Activated naive CD4-positive, alpha-beta T cell treated with anti-CD3 and anti-CD28 coated beads, Interleukin-2, amount 50 U/mL, for 16 hours (primary cell): ENCODE results near the gene SLCO3A1.
A peak's percentile ranks its signal among the peaks of the same experiment; 100 is the strongest.

ENCODE experiments used
- DNase-seq: peaks from one replicate; pipeline ENCODE4 v3.0.0-alpha.2; 2020

Gene SLCO3A1

DNA sequence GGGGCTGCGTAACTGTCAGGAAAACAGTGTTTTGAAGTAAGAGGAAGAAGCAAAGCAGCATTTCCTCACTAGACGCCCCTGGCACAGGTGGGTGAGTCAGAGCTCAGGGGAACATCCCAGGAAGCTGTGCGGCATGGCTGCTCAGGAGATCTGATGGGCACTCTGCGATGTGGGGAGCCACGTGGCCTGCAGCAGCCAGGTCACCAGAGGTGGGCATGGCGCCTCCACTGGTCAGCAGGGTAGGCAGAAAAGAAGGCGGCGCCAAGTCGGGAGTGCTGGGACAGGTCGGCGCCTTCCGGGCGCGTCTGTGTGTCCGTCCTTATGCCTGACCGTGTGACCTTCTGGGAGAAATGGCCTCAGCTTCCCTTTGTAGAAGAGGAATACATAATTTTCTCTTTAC, 290.3 kb downstream of the SLCO3A1 start:
- DNase-seq = no peak

- DNase-seq = no peak
Measured at GRCh38 chr15:92146511-92147150, 293.1 kb downstream of the SLCO3A1 start.

- no peak for DNase-seq
Measured at GRCh38 chr15:92149029-92149428, 295.5 kb downstream of the SLCO3A1 start.

DNA sequence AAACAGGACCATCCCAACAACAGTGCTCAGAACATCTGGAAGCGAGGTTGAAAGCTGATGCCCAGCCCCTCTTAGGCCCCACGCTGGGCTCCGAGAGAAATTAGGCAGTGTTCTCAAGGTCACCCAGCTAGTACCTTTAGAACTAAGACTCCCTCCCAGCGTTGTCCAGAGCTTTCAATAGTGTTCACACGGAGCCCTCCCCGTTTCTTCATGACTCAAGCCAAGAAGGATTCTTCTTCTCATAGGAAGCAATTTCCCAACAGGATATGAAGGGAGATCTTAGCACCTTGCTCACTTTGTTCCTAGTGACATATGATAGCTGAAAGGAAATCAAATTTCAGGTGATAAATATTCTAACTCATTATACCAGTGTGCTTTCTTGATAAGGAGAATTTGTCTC, 296.0 kb downstream of the SLCO3A1 start:
- no peak for DNase-seq

- no peak for DNase-seq
Measured at GRCh38 chr15:92151168-92151567, 297.7 kb downstream of the SLCO3A1 start.

- no peak for DNase-seq
Measured at GRCh38 chr15:92151741-92152140, 298.2 kb downstream of the SLCO3A1 start.

GRCh38 chr15:92152983-92153382, 299.5 kb downstream of the SLCO3A1 start:
- no peak for DNase-seq

DNA sequence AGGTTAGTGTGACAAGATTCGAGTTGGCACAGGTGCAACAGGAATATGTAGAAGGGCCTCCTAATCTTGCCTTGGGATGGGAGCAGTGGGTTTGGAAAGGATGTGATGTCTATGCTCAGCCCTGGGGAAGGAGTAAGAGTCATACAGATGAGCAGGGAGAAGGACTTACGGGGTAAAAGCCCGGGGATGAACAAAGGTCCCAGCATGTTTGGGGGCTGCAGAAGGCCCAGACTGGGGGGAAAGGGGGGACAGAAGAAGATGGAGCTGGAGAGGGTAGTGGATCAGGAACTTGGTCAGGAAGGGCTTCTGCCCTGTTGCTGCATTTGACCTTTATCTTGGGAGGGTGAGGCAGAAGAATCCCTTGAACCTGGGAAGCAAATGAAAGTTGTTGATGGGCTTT, 300.1 kb downstream of the SLCO3A1 start:
- no peak for DNase-seq

GRCh38 chr15:92155934-92156333, 302.4 kb downstream of the SLCO3A1 start:
- no peak for DNase-seq

GRCh38 chr15:92157666-92158298, 304.3 kb downstream of the SLCO3A1 start:
- DNase-seq = no peak

- DNase-seq = peak; percentile 18
Measured at GRCh38 chr15:92158426-92158825, 304.9 kb downstream of the SLCO3A1 start.

DNA sequence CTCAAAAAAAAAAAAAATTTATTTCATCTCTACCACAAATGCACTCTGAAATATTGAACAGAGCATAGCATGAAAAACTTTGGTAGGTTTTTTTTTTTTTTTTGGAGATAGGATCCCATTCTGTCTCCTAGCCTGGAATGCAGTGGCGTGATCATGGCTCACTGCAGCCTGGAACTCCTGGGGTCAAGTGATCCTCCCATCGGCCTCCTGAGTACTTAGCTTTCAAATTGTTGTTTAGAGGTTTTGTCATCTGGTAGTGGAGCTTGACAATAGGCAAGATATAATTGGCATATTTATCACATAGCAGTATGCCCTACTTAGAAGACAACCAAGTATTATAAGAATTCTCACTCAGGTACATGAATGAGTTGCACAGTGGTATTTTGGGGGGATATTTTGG, 306.0 kb downstream of the SLCO3A1 start:
- DNase-seq = no peak

DNA sequence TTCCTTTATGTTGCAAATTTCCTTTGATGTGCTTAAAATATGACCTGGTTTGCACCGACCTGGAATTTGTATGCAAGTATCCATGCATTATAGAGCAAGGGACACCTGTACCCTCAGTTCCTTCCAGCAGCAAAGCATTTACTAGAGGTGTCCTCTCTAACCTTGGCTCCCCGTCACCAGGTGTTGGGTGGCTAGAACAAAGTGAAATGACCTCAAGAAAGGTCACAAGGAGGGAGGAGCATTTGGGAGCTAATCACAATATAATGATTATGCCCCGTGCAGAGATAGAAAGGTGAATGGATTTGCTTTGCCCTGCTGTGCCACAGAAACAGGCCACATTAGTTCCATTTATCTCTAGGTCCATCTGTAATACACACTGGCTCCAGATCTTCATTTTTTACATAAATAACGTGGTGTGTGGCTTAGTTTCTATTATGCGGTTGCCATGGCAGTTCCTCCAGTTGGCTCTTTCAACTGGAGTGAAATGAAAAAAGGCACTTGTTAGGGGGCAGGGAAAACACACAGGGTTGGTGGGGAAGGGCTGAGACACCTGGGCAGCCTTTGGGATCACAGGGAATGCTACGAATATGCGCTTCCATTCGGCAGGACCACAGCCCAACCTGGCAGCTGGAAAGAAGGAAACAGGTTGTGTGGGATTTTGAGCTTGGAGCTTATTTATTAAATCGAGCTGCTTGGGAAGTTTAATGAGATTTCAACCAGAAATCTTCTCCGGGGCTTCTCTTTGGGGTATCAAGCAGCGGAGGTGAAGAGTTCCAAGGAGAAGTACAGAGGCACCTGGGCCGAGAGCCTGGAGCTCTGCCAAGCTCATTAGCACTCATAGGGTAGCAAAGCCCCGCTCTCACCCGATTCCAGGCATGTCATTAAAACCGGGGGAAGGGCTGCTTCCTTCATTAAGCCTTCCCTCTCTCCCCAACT, 306.7 kb downstream of the SLCO3A1 start:
- DNase-seq = no peak

DNA sequence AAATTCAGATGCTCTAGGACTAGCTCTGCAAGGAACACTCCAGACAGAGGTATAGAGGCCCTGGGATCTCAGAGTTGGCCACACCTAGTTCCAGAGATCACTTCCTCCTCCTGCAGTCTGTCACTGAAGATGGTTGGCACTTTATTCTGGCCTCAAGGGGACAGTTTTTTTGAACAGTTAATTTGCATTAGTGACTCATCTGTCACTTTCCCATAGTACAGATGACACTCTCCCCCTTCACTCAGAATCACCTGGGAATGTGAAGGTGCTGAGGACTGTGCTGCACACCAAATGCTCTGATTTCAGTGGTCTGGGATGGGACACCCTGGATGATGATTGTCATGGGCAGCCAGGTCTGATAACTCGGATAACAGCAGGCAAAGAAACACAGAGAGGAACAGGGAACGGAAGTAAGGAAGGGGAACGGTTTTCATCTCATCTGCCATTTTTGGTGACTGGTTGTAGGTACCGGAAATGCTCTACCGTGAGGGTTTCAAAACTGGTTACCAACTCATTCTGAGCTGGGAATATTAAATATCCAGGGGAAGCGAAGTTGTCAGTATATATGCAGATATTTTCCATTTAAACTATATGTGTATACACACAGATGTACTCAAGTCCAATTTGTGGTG, 307.6 kb downstream of the SLCO3A1 start:
- DNase-seq = no peak

DNA sequence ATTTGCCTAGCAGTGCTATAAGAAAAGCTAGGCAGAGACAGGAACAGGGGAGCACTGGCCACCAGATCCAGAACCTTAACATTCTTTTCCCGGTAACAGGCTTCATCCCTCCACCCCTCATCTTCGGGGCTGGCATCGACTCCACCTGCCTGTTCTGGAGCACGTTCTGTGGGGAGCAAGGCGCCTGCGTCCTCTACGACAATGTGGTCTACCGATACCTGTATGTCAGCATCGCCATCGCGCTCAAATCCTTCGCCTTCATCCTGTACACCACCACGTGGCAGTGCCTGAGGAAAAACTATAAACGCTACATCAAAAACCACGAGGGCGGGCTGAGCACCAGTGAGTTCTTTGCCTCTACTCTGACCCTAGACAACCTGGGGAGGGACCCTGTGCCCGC, 309.1 kb downstream of the SLCO3A1 start:
- no peak for DNase-seq

DNA sequence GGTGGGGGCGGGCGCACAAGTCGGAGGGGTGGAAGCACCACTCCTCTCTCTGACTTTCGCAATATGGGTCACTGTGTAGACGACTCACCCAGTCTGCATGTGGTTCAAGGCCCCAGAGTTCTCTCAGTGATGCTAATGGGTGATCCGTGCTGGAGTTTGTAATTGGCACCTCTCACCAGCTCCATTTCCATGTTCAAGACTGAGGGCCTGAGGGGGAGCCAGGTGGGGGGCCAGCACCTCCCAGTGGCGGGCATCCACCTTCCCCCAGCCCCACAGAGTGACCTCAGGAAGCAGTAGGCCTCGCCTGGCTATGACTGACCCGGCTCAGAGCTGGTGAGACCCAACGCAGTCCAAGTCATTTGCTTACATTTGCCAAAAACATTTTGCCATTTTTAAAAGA, 310.1 kb downstream of the SLCO3A1 start:
- DNase-seq = no peak

DNA sequence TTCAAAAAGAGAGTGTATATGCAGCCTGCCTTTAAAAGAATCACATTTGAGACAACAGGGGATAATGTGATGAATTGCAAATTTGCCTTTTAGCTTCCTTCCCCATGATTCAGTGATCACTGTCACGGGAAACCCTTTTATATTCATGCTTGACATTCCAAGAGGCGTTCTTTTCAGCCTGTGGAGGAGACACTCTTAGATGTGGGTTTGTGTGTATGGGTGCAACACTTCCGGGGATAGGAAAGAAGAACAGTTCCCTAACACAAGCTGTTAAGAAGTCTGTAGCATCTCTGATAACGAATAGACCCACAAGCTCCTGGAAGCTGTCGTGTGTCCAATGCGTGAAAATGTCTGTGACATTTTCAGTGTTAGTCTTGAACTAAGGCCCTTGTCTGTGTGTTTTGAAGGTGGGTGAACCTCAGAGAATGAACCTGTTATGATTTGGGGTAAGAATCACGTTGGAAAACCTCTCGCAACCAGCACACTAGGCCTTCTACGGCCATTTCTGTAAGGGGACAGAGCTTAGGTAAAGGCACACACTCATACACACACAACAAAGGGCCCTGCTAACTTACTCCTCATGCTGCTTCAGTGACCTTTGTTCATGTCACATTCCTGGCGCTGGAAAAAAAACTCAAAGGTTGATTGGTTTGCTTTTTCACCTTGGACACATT, 311.0 kb downstream of the SLCO3A1 start:
- no peak for DNase-seq

DNA sequence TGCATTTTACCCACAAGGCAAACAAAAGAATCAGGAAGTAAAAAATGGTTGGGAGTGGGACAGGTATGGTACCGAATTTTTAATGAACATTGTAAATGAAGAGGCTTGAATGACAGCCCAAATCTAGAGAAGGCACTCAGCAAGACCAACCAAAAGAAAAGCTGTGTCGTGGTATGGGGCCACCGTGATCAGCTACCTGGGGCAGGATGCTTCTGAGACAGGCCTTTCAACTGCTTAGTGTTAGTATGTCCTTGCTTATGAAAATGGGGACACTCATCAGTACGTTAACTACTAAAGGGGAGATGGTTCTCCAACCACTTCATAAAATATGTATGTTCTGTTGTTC, 311.5 kb downstream of the SLCO3A1 start:
- DNase-seq = no peak

DNA sequence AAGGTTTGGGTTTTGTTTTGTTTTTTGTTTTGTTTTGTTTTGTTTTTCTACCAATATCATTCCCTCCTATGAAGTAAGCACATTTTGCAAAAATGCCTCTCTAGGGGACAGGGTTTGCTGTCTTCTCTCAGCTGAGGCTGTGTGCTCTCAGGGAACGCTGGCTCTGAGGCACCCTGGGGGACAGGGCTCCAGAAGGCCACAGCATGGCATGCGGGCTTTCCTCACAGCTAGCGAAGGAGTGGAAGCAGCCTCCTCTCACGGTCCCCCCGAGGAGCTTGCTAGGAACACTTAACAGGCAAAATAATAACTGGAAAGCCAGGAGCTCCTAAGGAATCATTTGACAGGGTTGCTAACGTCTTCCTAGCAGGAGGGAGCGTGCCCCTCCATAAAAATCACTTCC, 312.5 kb downstream of the SLCO3A1 start:
- DNase-seq = no peak

- DNase-seq = no peak
Measured at GRCh38 chr15:92166751-92167405, 313.4 kb downstream of the SLCO3A1 start.

DNA sequence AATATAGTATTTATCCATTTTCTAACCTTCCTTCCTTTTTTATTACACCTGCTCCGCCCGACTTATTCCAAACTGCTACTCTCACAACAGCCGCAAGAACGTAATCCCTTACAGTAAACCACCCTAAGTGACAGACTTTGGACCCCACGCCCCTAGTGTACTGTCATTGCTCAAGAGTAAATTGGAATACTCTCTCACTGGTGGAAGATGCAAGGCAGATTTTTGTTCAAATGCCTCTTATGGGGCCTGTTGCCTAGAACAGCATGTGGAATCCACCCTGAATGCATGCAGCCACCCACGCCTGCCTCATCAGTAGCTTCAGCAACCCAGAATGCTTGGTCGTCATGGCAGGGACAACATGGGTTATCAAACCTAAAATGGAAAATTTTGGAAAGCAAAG, 313.9 kb downstream of the SLCO3A1 start:
- DNase-seq = no peak

GRCh38 chr15:92168066-92168683, 314.7 kb downstream of the SLCO3A1 start:
- DNase-seq = no peak
